Activated T-helper 1 cell treated with anti-CD3 and anti-CD28 coated beads, Interleukin-12 subunit alpha, Interleukin-12 subunit beta, Interleukin-2, Interleukin-4 antibody, amounts not matched to agents 30 ng/mL and 10 ng/mL and 1 ng/mL, durations not matched to agents 14 hours and 24 hours and 36 hours (primary cell): ENCODE measurements around the gene RPEL1. TPM values are rescaled to one million over a fixed set of nuclear protein-coding genes. Genes with fewer than 3 reads are reported as not detected.
"Not testable (repeated sequence)": the region's sequence is repeated elsewhere in the genome, so short reads cannot be mapped to it uniquely, and the experiment has no call there.

Experiments
- DNase-seq: peaks from one replicate; pipeline ENCODE4 v3.0.0; 2021; ENCODE audit warnings: low spot score
- H3K27ac Mint-ChIP-seq: one replicate; pipeline ENCODE4 v1.8.0; 2021; ENCODE audit warnings: mild to moderate bottlenecking, mixed read lengths
- H3K27me3 Mint-ChIP-seq: one replicate; pipeline ENCODE4 v1.8.0; 2022; ENCODE audit warnings: mild to moderate bottlenecking, moderate library complexity, mixed read lengths; ENCODE audit not compliant: insufficient read depth
- H3K36me3 Mint-ChIP-seq: one replicate; pipeline ENCODE4 v1.8.0; 2021; ENCODE audit warnings: low read depth, mixed read lengths
- H3K4me1 Mint-ChIP-seq: one replicate; pipeline ENCODE4 v1.8.0; 2021; ENCODE audit warnings: low read depth, mixed read lengths
- H3K4me3 Mint-ChIP-seq: one replicate; pipeline ENCODE4 v1.8.0; 2021; ENCODE audit warnings: mild to moderate bottlenecking, moderate library complexity, mixed read lengths
- H3K9me3 Mint-ChIP-seq: one replicate; pipeline ENCODE4 v1.8.0; 2021; ENCODE audit warnings: mixed read lengths
- intact Hi-C: fragments of 100-400 bp; cut with micrococcal nuclease; formaldehyde crosslinking; loops from one replicate; pipeline ENCODE4 v1.15.1; 2024
- total RNA-seq: library from RNA; stranded (reverse); gene quantifications from 2 replicates; pipeline ENCODE4 v1.2.3, GENCODE V29; 2022

The RPEL1 gene
- total RNA-seq, 1 donor from 2014 or later = not detected

GRCh38 chr10:103210262-103210661 lies 35.4 kb upstream of the RPEL1 start:
- peaks cover 12% of the 10 kb centered on the region for H3K9me3 Mint-ChIP-seq
- intact Hi-C loops, H3K27ac Mint-ChIP-seq, H3K36me3 Mint-ChIP-seq, H3K27me3 Mint-ChIP-seq, DNase-seq, H3K4me3 Mint-ChIP-seq, H3K4me1 Mint-ChIP-seq: not testable (repeated sequence)

DNA sequence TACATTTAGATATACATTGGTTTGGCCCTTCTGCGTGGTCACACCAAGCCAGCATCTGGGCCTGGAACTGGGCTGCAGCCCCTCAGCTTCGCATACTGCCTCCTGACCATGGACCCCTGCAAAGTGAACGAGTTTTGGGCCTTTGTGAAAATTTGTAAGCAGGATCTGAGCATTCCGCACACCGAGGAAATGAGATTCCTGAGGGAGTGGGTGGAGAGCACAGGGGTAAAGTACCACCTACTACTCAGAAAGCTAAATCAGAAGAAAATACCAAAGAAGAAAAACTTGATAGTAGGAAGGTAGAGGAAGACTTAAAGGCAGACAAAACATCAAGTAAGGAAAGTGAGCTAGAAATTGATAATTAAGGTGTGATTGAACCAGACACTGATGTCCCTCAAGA lies 30.1 kb upstream of the RPEL1 start:
- peaks cover 12% of the 10 kb centered on the region for H3K9me3 Mint-ChIP-seq
- no peak overlapping the region for H3K4me3 Mint-ChIP-seq
- no peaks in the 10 kb centered on the region for H3K27me3 Mint-ChIP-seq
- DNase-seq = no peak
- no peaks in the 10 kb centered on the region for H3K4me1 Mint-ChIP-seq
- H3K27ac Mint-ChIP-seq = no peak overlapping the region
- no peaks in the 10 kb centered on the region for H3K36me3 Mint-ChIP-seq
- intact Hi-C loops = no loop called here

- H3K4me1 Mint-ChIP-seq, H3K27ac Mint-ChIP-seq: not testable (repeated sequence)
Observed at GRCh38 chr10:103216362-103216761, 29.3 kb upstream of the RPEL1 start.

DNA sequence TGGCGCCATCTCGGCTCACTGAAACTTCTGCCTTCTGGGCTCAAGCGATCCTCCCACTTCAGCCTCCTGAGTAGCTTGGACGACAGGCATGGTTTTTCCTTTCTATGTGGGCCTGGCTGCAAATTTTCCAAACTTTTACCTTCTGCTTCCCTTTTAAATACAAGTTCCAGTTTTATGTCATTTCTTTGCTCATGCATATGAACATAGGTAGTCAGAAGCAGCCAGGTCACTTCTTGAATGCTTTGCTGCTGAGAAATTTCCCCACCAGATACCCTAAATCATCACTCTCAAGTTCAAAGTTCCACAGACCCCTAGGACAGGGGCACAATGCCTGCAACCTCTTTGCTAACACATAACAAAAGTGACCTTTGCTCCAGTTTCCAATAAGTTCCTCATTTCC lies 21.6 kb upstream of the RPEL1 start:
- Mint-ChIP-seq H3K36me3 (peaks cover 4% of the 10 kb centered on the region), H3K27me3 (peaks cover 4% of the 10 kb centered on the region), H3K9me3 (peaks cover 17% of the 10 kb centered on the region), H3K4me3 (no peak overlapping the region), H3K4me1 (no peaks in the 10 kb centered on the region), H3K27ac (no peak overlapping the region)
- intact Hi-C loops = no loop called here
- DNase-seq = no peak

More at GRCh38 chr10:103216362-103216761, 29.3 kb upstream of the RPEL1 start:
- intact Hi-C loops, H3K27me3 Mint-ChIP-seq, H3K36me3 Mint-ChIP-seq, DNase-seq, H3K4me3 Mint-ChIP-seq: not testable (repeated sequence)
- peaks cover 12% of the 10 kb centered on the region for H3K9me3 Mint-ChIP-seq

DNA sequence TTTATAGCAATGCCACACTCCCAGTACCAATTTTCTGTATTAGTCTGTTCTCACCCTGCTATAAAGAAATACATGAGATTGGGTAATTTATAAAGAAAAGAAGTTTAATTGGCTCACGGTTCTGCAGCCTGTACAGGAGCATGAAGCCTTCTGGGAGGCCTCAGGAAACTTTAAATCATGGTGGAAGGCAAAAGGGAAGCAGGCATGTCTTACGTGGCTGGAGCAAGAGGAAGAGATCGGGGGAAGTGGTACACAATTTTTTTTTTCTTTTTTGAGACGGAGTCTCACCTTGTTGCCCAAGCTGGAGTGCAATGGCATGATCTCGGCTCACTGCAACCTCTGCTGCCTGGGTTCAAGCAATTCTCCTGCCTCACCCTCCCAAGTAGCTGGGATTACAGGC lies 21.0 kb upstream of the RPEL1 start:
- H3K27me3 Mint-ChIP-seq, H3K36me3 Mint-ChIP-seq, H3K4me3 Mint-ChIP-seq, intact Hi-C loops, DNase-seq, H3K4me1 Mint-ChIP-seq, H3K27ac Mint-ChIP-seq: not testable (repeated sequence)
- peaks cover 17% of the 10 kb centered on the region for H3K9me3 Mint-ChIP-seq

DNA sequence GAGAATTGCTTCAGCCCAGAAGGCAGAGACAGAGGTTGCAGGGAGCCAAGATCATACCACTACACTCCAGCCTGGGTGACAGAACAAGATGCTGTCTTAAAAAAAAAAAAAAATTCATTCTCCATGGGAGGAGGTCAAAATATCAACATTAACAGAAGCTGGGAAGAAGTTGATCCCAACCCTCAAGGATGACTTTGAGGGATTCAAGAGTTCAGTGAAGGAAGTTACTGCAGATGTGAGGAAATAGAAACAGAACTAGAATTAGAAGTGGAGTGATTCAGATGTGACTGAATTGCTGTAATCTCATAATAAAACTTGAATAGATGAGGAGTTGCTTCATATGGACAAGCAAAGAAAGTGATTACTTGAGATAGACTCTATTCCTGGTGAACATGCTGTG lies 19.7 kb upstream of the RPEL1 start:
- H3K27me3 Mint-ChIP-seq = peaks cover 4% of the 10 kb centered on the region
- no peak for DNase-seq
- H3K27ac Mint-ChIP-seq = no peak overlapping the region
- intact Hi-C loops = no loop called here
- no peaks in the 10 kb centered on the region for H3K4me1 Mint-ChIP-seq
- peaks cover 17% of the 10 kb centered on the region for H3K9me3 Mint-ChIP-seq
- peaks cover 4% of the 10 kb centered on the region for H3K36me3 Mint-ChIP-seq
- H3K4me3 Mint-ChIP-seq = no peak overlapping the region

DNA sequence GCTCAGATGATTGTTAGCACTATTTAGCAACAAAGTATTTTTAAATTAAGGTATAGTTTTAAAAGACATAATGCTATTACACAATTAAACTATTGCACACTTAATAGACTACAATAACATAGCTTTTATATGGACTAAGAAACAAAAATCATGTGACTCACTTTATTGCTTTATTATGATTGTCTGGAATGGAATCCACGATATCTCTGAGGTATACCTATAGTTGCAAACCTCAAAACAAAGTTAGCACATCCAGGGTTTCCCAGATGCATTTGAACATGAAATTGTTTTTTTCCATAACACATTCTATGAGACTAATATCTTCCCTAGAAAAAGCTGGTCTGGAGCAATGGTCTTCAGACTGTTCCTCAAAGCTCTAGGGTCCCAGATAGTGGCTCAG lies 18.3 kb upstream of the RPEL1 start:
- DNase-seq = no peak
- Mint-ChIP-seq H3K4me3 (no peak overlapping the region), H3K27ac (no peak overlapping the region), H3K36me3 (peaks cover 4% of the 10 kb centered on the region), H3K4me1 (no peaks in the 10 kb centered on the region), H3K9me3 (peaks cover 14% of the 10 kb centered on the region), H3K27me3 (peaks cover 5% of the 10 kb centered on the region)
- intact Hi-C loops = no loop called here

GRCh38 chr10:103231047-103231551 lies 14.6 kb upstream of the RPEL1 start:
- Mint-ChIP-seq H3K27ac (no peak overlapping the region), H3K9me3 (no peaks in the 10 kb centered on the region), H3K4me1 (no peaks in the 10 kb centered on the region), H3K27me3 (peaks cover 2% of the 10 kb centered on the region), H3K36me3 (no peaks in the 10 kb centered on the region), H3K4me3 (no peak overlapping the region)
- DNase-seq = no peak
- intact Hi-C loops = no loop called here

DNA sequence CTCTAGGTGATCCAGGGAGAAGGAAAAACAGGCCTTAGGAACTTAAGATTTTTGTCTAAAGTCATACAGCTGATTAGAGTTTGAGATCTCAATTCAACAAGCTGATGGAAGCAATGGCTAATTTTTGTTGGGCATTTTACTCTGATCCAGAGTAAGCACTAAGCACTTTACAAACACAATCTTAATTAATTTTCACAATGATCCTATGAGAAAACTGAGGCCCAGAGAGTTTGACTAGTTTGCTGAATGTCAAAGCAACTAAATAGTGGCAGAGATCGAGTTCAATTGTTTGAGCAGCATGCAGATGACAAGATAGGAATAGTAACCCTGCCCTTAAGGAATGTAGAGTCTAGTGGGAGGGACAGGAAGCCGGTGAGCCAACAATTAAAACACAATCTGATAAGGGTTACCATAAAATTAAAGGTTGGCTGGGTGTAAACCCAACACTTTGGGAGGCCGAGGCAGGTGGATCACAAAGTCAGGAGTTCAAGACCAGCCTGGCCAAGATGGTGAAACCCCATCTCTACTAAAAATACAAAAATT lies 13.5 kb upstream of the RPEL1 start:
- Mint-ChIP-seq H3K27ac (no peak overlapping the region), H3K36me3 (no peaks in the 10 kb centered on the region), H3K4me1 (no peaks in the 10 kb centered on the region), H3K9me3 (no peaks in the 10 kb centered on the region), H3K27me3 (peaks cover 2% of the 10 kb centered on the region), H3K4me3 (no peak overlapping the region)
- intact Hi-C loops = no loop called here
- no peak for DNase-seq

DNA sequence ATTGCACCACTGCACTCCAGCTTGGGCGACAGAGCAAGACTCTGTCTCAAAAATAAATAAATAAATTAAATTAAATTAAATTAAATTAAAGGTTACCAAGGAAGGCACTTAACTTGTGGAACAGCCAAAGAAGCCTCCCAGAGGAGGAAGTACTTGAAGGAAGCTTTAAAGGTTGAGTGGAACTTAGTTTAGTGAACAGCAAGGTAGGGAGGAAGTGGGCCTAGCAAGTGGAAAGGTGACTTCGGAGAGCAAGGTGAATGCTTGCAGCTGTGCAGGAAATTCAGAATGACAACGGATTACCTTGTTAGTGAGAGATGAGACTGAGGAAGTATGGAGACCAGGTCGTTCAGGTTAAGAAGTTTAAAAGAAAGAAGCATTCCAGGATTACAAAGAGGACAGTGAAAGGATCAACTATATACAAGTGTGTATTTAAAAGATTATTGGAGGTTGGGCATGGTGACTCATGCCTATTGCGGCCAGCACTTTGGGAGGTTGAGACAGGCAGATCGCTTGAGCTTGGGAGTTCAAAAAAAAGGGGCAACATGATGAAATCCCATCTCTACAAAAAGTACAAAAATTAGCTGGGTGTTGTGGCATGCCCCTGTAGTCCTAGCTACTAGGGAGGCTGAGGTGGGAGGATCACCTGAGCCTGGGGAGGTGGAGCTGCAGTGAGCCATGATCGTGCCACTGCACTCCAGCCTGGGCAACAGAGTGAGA lies 12.8 kb upstream of the RPEL1 start:
- H3K4me3 Mint-ChIP-seq = no peak overlapping the region
- peaks cover 2% of the 10 kb centered on the region for H3K27me3 Mint-ChIP-seq
- H3K27ac Mint-ChIP-seq = no peak overlapping the region
- intact Hi-C loops = no loop called here
- no peaks in the 10 kb centered on the region for H3K9me3 Mint-ChIP-seq
- no peaks in the 10 kb centered on the region for H3K4me1 Mint-ChIP-seq
- DNase-seq = no peak
- no peaks in the 10 kb centered on the region for H3K36me3 Mint-ChIP-seq

GRCh38 chr10:103235775-103236174 lies 9.9 kb upstream of the RPEL1 start:
- no peak for DNase-seq
- Mint-ChIP-seq H3K9me3 (no peaks in the 10 kb centered on the region), H3K27ac (no peak overlapping the region), H3K4me3 (no peak overlapping the region), H3K27me3 (peaks cover 2% of the 10 kb centered on the region), H3K36me3 (no peaks in the 10 kb centered on the region), H3K4me1 (peaks cover 16% of the 10 kb centered on the region)
- intact Hi-C loops = no loop called here

DNA sequence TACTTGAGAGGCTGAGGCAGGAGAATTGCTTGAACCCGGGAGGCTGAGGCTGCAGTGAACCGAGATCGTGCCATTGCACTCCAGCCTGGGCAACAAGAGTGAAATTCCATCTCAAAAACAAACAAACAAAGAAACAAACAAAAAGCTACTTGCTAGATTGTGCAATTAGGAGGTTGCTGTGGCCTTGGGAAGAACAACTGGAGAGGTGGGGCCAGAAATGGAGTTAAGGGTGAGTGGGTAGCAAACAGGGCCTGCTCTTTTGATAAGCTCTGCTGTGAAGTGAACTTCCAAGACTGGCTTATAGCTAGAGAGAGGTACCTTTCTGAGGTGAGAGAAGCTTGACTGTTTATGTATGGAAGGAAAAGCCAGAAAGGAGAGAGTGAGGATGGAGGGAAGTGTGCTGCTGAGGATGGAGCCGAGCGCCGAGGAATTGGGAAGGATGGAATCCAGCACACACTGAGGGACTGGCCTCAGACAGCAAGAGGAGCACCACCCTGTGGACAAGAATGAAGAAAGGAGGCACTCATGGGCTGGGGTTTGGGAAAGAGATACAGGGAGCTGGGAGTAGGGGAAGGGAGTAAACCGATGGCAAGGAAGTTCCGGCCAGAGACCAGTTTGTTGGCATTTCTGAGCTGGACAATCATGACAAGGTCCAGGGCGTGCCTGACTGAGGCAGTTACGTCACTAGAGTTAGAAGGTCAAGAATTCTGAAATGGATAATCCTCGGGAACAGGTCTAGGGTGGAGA lies 7.0 kb upstream of the RPEL1 start:
- no peak overlapping the region for H3K27ac Mint-ChIP-seq
- H3K36me3 Mint-ChIP-seq = no peaks in the 10 kb centered on the region
- H3K9me3 Mint-ChIP-seq = no peaks in the 10 kb centered on the region
- DNase-seq = no peak
- intact Hi-C loops = no loop called here
- peaks cover 28% of the 10 kb centered on the region for H3K4me1 Mint-ChIP-seq
- no peak overlapping the region for H3K4me3 Mint-ChIP-seq
- no peaks in the 10 kb centered on the region for H3K27me3 Mint-ChIP-seq
